HFF-Myc (cell line): ENCODE data around the gene DNER.
A peak's percentile ranks its signal among the peaks of the same experiment; 100 is the strongest.

Source experiments
- DNase-seq: peaks from one replicate; pipeline ENCODE4 v3.0.0-alpha.2; 2011; ENCODE audit warnings: low read depth; ENCODE audit errors: extremely low read depth
- H3K4me3 ChIP-seq: replicated peaks from 2 replicates; pipeline ENCODE4 v1.5.1; 2011; ENCODE audit warnings: low read depth, mild to moderate bottlenecking, control low read depth, low read length
- TF ChIP-seq, protein P1 (sequence below): IDR thresholded peaks from 2 replicates; pipeline ENCODE4 v1.5.1; 2012; ENCODE audit warnings: mild to moderate bottlenecking, low read depth, low read length, control low read depth; ENCODE audit errors: missing control alignments

The DNER gene

DNA sequence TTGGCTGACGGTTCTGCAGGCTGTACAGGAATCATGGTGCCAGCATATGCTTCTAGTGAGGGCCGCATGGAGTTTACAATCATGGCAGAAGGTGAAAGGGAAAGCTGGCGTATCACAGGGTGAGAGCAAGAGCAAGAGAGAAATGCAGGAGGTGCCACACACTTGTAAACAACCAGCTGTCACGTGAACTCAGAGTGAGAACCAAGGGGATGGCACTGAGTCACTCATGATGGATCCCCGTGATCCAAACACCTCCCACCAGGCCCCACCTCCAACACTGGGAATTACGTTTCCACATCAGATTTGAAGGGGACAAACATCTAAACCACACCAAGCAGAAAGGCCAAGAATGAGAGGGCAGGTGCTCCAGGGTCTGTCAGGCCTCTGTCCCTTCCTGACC is 258.3 kb downstream of the DNER start:
- TF ChIP-seq, protein P1, sequence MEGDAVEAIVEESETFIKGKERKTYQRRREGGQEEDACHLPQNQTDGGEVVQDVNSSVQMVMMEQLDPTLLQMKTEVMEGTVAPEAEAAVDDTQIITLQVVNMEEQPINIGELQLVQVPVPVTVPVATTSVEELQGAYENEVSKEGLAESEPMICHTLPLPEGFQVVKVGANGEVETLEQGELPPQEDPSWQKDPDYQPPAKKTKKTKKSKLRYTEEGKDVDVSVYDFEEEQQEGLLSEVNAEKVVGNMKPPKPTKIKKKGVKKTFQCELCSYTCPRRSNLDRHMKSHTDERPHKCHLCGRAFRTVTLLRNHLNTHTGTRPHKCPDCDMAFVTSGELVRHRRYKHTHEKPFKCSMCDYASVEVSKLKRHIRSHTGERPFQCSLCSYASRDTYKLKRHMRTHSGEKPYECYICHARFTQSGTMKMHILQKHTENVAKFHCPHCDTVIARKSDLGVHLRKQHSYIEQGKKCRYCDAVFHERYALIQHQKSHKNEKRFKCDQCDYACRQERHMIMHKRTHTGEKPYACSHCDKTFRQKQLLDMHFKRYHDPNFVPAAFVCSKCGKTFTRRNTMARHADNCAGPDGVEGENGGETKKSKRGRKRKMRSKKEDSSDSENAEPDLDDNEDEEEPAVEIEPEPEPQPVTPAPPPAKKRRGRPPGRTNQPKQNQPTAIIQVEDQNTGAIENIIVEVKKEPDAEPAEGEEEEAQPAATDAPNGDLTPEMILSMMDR: no peak
- DNase-seq: no peak
- no peak overlapping the region for H3K4me3 ChIP-seq

DNA sequence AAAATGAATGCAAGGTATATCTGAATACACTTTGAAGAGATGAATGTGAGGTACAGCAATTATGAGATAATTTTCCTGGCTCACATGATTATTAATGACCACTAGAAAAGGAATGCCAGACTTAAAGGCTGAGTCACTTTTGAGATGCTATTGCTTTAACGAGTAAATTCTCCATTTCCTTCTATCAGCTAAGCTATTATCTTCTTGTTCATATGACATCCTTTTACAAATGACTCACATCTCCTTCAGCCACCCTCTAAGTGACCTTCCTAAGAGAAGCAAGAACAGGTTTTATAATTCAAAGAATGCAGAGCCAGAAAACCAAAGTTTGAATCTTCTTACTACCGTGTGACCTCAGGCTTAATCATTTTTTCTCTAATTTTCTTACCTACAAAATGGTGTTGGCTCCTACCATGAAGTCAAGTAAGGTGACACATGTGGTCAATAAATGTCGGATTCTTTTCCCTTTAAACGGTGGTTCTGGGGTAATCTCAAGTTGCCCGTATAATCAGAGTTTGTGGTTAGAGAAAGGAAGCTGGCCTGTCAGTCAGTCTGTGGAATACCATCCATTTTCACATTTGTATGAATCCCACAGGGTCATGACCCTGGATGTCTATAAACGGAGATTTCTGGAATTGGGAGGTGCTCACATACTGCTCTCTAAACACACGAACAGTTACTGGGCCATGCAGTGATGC is 259.3 kb downstream of the DNER start:
- TF ChIP-seq, protein P1: no peak
- peak; percentile 75 for DNase-seq
- H3K4me3 ChIP-seq: no peak overlapping the region

DNA sequence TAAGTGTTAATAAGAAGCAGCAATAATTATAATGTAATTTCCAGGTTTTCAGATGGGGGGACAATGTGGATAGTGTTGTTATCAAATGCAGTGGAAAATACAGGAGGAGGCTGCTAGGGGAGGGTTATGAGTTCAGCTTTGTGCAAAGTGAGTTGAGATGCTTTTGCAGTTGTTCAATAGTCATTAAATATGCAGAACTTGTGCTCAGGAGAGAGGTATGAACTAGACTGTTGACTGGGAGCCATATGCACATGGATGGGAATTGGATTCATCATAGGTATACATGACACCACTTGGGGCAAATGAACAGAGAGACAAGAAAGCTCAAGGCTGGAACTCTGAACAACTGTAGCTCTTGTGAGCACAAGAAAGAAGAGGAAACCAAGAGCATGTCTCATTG is 261.1 kb downstream of the DNER start:
- H3K4me3 ChIP-seq: no peak overlapping the region
- TF ChIP-seq, protein P1: no peak
- no peak for DNase-seq

DNA sequence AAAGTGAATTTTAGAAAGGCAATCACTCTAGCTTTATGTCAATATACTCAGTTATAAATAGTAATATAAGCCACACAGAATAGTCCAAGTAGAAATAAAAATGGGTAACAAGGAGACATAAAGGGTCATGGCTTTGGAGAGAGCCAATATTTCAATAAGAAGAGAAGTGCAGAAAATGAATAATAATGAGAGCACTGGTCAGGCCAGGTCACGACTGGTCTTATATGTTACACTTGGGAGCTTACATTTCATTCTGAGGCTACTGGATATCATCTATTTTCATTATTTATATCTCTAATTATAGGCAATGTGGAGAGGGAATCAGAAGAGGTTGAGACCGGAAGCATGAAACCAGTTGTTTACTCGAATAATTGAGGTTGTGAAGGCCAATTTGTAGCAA is 262.5 kb downstream of the DNER start:
- H3K4me3 ChIP-seq: no peak overlapping the region
- TF ChIP-seq, protein P1: no peak
- DNase-seq: no peak

DNA sequence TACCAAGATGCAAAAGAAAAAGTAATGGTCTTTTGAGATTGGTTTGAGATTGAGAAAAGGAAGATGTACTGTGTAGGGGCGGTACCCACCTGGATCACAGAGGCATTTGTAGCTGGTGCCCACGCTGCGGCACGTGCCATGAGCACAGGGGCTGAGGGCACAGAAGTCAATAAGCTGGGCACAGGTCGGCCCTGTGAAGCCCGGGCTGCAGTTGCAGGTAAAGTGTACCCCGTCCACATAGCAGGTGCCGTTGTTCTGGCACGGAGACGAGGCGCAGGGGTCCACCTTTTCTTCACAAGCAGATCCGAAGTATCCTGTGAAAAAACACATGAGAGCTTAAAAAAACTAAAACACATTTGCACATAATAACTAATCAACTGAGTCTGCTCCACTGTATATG is 267.1 kb downstream of the DNER start:
- no peak for DNase-seq
- TF ChIP-seq, protein P1: no peak
- H3K4me3 ChIP-seq: no peak overlapping the region

DNA sequence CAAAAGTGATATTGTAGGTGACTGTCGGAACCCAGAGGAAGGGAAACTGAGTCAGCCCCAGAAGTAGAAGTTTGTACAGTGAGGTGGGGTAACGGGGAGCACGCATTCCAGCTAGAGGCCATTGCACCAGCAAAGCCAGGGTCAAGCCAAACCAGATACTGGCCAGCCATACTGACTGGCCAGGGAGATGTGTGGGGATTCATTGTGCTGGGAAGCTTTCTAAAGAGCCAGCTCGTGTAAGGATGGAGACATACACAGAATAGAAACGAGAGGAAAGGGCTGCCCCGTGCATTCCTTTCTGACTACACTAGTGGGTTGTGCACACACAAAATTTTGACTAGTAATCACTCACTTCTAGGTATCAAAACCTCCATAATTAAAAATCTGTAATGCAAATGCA is 268.0 kb downstream of the DNER start:
- no peak overlapping the region for H3K4me3 ChIP-seq
- TF ChIP-seq, protein P1: no peak
- no peak for DNase-seq
